ENCODE data around the gene TMEM51. TPM values are rescaled to one million over a fixed set of nuclear protein-coding genes. Genes with fewer than 3 reads are reported as not detected.

Gene TMEM51
- total RNA-seq, 1 experiment from 2014 or later, result 1.7 TPM

- intact Hi-C loops (cut with micrococcal nuclease; ENCODE audit: unreplicated experiment), result no loop called here
- no peaks in the 10 kb centered on the region for H3K4me1 ChIP-seq (ENCODE audit: insufficient read depth, low read length, poor library complexity, severe bottlenecking)
- ChIA-PET POLR2A (ENCODE audit: low non-redundant PET) (no interaction called here), CTCF (no interaction called here)
- no peaks in the 10 kb centered on the region for H3K27me3 ChIP-seq (replicated peaks; ENCODE audit: insufficient read depth, low read depth, low read length, poor library complexity)
- no peaks in the 10 kb centered on the region for H3K9me3 ChIP-seq (ENCODE audit: low read depth, low read length, poor library complexity, severe bottlenecking)
- H3K36me3 ChIP-seq (ENCODE audit: insufficient read depth, low read length, poor library complexity, severe bottlenecking), result no peaks in the 10 kb centered on the region
- no TSS peak for BruUV-seq (replicated peaks)
- TF ChIP-seq, protein P1, sequence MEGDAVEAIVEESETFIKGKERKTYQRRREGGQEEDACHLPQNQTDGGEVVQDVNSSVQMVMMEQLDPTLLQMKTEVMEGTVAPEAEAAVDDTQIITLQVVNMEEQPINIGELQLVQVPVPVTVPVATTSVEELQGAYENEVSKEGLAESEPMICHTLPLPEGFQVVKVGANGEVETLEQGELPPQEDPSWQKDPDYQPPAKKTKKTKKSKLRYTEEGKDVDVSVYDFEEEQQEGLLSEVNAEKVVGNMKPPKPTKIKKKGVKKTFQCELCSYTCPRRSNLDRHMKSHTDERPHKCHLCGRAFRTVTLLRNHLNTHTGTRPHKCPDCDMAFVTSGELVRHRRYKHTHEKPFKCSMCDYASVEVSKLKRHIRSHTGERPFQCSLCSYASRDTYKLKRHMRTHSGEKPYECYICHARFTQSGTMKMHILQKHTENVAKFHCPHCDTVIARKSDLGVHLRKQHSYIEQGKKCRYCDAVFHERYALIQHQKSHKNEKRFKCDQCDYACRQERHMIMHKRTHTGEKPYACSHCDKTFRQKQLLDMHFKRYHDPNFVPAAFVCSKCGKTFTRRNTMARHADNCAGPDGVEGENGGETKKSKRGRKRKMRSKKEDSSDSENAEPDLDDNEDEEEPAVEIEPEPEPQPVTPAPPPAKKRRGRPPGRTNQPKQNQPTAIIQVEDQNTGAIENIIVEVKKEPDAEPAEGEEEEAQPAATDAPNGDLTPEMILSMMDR (conservative IDR thresholded peaks at IDR 0.05; ENCODE audit: low read depth, low read length), result no peak
- no peak for TF ChIP-seq EZH2 (IDR thresholded peaks at IDR 0.05; ENCODE audit: borderline replicate concordance, low read depth, low read length, poor library complexity, severe bottlenecking)
- H3K27ac ChIP-seq (ENCODE audit: low read depth, low read length, poor library complexity, severe bottlenecking), result no peak overlapping the region
- DNase-seq (ENCODE audit: low spot score), result no peak
- no peak overlapping the region for H3K4me3 ChIP-seq (ENCODE audit: low read depth, low read length, poor library complexity, severe bottlenecking)
These were observed 32.7 kb downstream of the TMEM51 start for GRCh38 chr1:15186073-15186845.

GRCh38 chr1:15186846-15187151 is 33.3 kb downstream of the TMEM51 start:
- no TSS peak for BruUV-seq (replicated peaks)
- ChIA-PET CTCF (no interaction called here), POLR2A (ENCODE audit: low non-redundant PET) (no interaction called here)
- no peak for DNase-seq (ENCODE audit: low spot score)
- Histone ChIP-seq H3K27ac (ENCODE audit: low read depth, low read length, poor library complexity, severe bottlenecking) (no peak overlapping the region), H3K36me3 (ENCODE audit: insufficient read depth, low read length, poor library complexity, severe bottlenecking) (no peaks in the 10 kb centered on the region), H3K9me3 (ENCODE audit: low read depth, low read length, poor library complexity, severe bottlenecking) (no peaks in the 10 kb centered on the region), H3K4me1 (ENCODE audit: insufficient read depth, low read length, poor library complexity, severe bottlenecking) (no peaks in the 10 kb centered on the region), H3K4me3 (ENCODE audit: low read depth, low read length, poor library complexity, severe bottlenecking) (no peak overlapping the region), H3K27me3 (replicated peaks; ENCODE audit: insufficient read depth, low read depth, low read length, poor library complexity) (no peaks in the 10 kb centered on the region)
- intact Hi-C loops (cut with micrococcal nuclease; ENCODE audit: unreplicated experiment), result no loop called here
- TF ChIP-seq EZH2 (IDR thresholded peaks at IDR 0.05; ENCODE audit: borderline replicate concordance, low read depth, low read length, poor library complexity, severe bottlenecking), result no peak
- TF ChIP-seq, protein P1 (conservative IDR thresholded peaks at IDR 0.05; ENCODE audit: low read depth, low read length), result no peak

DNA sequence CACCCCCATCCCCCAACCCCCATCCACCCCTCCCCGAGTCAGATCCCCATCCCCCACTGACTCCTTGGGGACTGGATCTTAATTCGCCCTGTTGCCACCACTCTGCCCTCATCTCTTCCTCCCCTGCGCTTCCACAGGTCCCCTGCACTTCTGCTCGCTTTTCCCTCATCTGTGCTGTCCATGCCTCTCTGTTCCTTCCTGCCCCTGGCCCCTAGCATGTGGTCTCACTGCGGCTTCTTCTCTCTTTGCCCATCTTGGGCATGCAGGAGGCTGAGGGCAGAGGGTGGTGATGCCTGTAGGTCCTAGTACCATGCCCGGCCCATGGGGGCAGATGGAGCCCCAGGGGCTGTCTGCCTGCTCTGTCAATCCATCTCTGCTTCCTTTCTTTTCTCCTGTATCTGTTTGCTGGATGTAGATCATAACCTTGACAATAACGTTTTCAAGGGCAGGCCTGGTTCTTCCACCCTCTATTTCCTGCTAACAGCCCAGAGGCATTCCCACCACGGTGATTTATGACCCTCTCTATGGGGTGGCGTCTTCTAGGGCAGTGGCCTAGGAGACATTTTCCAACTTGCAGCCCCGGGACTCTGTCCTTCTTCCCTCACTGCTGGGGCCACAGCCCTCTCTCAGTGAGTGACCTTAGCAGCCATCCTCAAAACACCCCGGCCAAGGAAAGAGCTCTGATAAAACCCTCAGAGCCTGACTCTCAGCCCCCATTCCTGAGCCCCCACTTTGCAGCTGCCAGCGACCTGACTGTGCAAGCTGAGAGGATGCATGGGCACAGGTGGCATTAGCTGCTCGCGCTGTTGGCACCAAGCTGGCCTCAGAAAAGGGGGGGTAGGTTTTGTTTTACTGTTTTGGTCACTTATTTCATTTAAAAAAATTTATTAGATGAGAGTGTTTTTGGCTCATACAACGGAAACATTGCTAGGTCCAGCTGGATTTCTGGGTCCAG is 33.9 kb downstream of the TMEM51 start:
- H3K27ac ChIP-seq (ENCODE audit: low read depth, low read length, poor library complexity, severe bottlenecking), result no peak overlapping the region
- DNase-seq (ENCODE audit: low spot score), result no peak
- TF ChIP-seq, protein P1 (conservative IDR thresholded peaks at IDR 0.05; ENCODE audit: low read depth, low read length), result no peak
- no peak for TF ChIP-seq EZH2 (IDR thresholded peaks at IDR 0.05; ENCODE audit: borderline replicate concordance, low read depth, low read length, poor library complexity, severe bottlenecking)
- no peaks in the 10 kb centered on the region for H3K9me3 ChIP-seq (ENCODE audit: low read depth, low read length, poor library complexity, severe bottlenecking)
- ChIA-PET POLR2A (ENCODE audit: low non-redundant PET) (no interaction called here), CTCF (no interaction called here)
- no peaks in the 10 kb centered on the region for H3K27me3 ChIP-seq (replicated peaks; ENCODE audit: insufficient read depth, low read depth, low read length, poor library complexity)
- H3K4me3 ChIP-seq (ENCODE audit: low read depth, low read length, poor library complexity, severe bottlenecking), result no peak overlapping the region
- no TSS peak for BruUV-seq (replicated peaks)
- H3K36me3 ChIP-seq (ENCODE audit: insufficient read depth, low read length, poor library complexity, severe bottlenecking), result no peaks in the 10 kb centered on the region
- no peaks in the 10 kb centered on the region for H3K4me1 ChIP-seq (ENCODE audit: insufficient read depth, low read length, poor library complexity, severe bottlenecking)
- intact Hi-C loops (cut with micrococcal nuclease; ENCODE audit: unreplicated experiment), result no loop called here
